HG03108 (cell line): ENCODE data around the gene TIFAB.

Experiments used
- ATAC-seq: cut with Tn5 transposase; IDR thresholded peaks from one replicate; pipeline ENCODE4 v1.9.1; 2021; ENCODE audit warnings: moderate library complexity; ENCODE audit not compliant: unreplicated experiment

TIFAB gene

DNA sequence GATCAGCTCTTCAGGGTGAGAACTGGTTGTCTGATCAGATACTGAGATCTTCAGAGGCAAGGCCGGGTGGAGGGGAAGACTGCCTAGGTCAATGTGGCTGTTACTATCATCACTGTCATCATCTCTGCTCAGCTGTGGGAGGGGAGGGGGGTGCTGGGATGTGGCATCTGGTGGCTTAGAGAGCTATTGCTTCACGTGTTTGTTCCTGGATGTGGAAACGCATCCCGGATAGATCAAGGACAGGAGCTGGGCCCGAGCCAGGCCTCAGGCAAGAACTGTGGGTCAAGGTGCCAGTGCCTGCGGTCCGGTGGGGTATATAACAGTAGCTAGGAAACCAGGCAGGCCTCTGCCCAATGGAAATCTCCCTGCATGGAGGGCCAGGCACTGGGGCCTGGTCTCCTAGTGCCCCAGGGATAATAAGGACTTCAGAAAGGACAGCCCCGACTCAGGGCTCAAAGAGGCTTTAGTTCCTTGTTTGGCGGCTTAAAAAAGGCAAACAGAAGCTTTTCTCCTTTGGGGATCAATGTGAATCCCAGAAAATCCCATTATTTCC is 30.3 kb upstream of the TIFAB start:
- ATAC-seq = no peak

DNA sequence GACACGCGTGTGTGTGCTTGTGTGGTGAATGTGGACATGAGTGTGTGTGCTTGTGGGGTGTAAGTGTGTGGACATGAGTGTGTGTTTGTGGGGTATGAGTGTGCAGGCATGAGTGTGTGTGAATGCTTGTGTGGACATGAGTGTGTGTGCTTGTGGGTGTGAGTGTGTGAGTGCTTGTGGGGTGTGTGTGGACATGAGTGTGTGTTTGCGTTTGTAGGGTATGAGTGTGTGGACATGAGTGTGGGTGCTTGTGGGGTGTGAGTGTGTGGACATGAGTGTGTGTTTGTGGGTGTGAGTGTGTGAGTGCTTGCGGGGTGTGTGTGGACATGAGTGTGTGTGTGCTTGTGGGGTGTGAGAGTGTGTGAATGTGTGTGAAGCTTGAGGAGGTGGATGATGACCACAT is 29.8 kb upstream of the TIFAB start:
- ATAC-seq = no peak

DNA sequence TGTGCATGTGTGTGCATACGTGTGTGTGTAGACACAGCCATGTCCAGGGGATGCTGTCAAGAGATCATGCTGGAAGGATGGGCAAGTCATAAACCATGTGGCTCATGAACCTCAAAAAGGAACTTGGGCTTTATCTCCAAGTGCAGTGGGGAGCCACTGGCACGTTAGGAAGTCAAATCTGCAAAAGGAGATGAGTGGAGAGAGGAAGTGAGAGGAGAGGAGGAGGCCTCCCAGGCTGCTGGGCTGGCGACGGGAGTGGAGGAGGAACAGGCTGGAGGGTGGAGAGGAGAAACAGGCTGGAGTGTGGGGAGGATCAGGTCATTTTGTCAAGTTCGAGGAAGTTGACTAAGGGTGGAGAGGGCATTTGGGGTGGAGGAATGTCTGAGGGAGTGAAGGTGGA is 29.2 kb upstream of the TIFAB start:
- no peak for ATAC-seq

DNA sequence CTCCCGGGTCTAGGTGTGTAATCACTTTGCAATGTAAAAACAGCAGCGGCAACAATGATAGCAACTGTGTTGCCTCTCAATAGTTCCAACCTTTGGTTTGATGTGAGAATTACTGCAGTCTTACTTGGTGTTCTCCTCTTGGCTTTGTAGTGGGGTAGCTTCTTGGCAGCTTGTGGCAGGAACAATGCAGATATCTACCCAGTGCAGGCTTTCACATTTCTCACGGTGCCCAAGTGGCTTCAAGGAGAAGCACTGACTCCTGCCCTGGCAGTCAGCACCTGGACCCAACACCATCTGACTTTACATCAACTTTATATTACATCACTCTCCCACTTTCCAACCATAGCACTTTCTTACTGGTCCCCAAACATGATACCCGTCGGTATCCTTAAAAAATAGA is 28.4 kb upstream of the TIFAB start:
- ATAC-seq = no peak

DNA sequence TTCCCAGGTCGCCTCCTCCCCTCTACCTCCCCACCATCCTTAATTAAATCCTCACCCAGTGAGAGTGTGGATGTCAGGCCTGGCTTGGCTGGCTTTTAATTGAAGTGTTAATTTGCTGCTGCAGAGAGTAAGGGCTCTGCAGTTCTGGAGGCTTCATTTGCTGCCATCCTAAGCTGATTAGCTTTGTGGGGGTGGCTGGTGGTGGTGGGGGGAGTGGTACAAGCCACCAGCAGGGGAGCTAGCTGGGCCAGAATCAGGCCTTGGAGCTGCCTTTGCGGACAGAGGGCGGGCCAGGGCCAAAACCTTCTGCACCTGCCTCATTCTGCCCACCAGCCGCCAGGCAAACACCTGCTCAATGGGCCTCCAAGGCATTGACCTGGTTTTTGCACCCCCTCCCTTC is 26.8 kb upstream of the TIFAB start:
- ATAC-seq = no peak

DNA sequence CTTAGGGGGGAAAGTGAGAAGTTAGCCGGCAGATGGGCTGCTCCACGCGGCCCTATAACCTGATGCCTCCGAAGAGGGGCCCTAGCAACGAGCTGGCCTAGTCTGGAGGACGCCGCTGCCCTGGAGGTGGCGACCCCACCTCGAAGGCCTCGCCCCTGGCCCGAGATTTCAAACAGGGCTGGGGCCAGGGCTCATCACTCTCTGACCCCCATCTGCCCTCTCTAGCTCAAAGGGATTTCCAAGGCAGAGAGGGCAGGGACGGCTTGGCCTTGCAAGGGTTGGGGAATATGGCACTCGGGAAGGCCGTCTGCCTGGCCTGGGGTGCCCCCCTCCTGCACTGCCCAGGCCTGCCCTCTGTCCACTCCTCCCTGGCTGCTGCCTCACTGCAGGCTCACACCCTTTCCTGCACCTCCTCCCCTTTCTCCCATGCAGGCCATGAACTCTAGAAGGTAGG is 25.5 kb upstream of the TIFAB start:
- ATAC-seq = no peak

DNA sequence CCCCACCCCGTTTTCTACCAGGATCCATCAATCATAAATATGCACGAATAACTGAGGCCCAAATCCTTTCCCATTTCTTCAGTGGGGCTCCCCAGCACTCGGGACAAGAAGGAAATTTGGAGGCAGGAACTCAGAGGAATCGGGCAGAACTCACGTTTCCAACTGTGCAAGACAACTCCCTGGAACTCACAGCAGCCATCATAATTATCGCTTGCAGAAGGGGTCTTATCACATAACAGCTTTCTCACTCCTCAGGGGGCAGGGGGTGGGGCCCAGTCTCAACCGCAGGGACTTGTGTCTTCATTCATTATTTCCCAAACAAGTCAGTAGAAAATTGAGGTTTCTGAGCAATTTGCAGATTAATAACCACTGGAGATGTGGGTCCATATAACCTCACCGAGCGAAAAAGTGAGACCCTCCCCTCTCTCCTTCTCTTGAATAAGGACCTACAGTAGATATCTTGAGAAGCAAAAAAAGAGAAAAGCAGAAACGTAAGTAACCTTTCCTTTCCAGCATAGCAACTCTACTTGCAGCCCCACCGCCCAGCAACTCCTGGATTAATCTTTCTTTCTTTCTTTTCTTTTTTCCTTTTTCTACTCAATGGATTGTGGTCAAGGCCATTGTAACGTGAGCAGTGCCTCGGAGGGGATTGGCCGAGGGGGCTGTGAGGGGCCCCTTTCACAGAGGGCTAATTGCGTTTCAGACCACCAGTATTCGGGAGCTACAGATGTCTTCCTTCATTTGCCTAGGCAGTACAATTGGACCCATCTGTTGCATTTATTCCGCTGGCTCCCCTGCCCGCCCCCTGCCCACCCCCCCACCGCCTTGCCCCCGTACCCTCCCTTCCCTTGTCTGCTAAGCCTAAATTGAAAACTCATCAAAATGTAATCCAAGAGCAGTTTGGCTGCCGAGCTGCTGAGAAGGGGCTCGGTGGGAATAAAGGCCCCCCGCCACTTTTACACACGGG is 24.7 kb upstream of the TIFAB start:
- ATAC-seq = no peak

DNA sequence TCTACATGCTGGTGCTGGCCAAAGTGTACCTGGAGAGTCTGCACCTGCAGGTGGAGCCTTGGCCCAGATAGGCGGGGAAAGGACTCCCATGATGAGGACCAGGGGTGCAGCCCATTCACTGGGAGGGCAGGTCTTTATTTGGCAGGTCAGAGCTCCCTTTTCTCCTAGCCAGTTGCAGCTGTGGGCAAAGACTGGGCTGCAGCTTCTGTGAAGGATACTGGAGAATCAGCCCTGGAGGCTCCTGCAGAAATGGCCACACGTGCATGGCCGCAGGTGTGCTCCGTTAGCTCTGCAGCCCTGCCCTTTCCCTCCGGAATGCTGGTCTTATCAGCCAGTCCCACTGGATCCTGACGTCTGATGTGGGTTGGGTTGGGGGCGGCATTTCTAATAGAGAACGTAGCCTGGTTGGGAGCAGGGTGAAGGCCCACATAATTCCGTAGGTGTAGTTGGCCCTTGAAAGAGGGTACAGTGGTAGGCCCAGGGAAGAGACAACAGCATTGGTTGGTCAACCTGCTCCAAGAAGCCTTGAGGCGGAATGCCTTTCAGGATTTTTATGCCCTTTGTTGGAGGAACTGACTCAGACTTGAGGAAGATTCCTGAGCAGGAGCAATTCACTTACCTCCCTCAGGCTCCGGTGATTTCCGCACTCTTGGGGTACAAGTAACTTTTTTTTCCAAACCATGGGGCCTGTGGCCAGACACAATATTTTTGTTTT is 22.0 kb upstream of the TIFAB start:
- no peak for ATAC-seq

DNA sequence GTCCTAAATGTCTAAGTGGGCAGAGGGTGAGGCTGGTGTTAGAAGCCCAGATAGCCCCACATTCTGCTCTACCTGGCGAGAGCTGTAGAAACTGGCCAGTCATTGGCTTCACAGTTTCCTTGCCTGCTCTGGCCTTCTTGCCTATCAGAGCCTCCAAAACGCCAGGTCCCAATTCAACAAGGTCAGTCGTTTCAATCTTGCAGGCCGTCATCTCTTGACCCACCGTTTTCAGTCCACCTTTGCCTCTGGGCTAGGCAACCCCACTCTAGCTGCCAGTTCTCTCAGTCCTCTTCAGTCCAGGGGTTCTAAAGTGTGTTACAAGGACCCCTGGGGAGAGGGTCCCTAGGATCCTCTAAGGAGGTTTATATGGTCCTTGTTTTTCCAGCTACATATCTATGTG is 20.0 kb upstream of the TIFAB start:
- no peak for ATAC-seq

DNA sequence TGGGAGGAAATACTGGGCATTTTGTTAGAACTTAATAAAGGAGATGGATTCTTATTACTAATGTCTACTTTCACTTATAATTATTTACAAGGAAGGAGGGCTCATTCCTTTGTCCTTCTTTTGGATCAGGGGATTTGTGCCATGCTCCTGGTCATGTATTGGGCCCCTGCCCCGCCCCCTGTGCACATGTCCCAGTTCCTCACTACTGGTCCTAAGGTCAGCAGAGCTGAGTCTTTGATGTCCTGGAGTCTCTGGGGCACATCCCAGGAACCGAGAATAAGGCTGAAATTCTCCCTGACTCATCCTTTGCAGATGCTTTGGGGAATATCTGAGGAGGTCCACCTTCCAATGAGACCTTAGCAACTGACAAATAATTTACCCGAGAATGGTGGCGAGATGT is 19.6 kb upstream of the TIFAB start:
- no peak for ATAC-seq

DNA sequence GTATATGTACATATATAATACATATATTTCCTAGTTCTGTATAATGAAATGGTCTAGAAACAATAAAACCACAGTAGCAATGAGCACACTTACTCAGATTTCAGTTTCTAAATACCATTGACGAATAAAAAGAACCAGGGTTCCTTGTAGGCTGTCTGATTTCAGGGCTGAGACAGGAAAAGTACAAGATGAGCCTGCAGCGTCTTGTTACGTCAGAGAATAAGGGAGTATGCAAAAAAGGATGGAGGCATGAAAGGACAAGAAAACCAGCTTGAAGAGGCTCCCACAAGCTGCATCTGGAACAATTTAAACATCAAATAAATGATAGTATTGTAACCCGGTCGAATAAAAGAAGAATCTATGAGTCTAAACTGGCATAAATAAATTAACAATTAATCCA is 17.8 kb upstream of the TIFAB start:
- ATAC-seq = no peak

DNA sequence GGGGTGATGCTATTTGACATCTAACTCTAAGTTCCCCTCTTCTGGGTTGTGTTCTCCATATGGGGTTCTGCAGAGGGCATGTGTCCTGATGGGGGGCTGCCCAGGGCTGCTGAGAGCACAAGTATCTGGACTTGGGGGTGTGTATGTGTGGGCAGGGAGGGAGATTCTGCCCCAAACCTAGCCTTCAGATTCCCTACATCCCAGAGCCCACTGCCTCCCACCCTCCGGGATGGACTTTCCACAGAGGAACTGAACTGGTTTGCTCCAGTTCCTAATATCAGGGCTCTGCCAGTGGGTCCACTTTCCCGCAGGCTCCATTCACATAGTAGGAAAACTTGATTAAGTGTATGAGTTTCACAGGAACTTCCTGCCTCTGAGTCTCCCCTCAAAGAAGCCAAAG is 16.4 kb upstream of the TIFAB start:
- ATAC-seq = no peak

DNA sequence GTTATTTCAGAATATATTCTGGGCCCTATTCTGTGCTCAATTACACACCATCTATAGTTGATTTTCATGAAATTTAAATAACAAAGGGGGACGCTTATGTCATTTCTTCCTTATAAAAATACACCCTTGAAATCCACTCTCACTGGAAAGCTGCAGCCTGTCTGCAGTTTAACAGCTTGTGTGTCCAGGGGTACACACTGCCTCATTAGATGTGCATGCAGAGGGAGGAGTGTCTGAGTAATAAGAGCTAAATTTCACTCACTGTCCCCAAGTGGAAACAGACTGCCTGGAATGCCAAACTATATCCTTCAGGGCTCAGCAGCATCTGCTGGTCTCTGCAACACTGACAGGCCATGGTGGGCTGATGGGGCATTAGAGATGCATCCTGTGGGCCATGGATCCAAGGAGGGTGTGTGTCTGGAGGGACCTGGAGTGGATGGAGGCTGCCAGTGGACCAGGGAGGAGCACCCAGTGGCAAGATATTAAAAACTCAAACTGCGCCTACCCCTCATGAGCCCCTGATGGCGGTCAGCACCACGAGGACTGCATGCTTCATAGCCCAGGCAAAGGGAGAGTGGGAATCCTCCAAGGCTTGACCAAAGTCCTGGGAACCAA is 15.8 kb upstream of the TIFAB start:
- ATAC-seq = no peak

DNA sequence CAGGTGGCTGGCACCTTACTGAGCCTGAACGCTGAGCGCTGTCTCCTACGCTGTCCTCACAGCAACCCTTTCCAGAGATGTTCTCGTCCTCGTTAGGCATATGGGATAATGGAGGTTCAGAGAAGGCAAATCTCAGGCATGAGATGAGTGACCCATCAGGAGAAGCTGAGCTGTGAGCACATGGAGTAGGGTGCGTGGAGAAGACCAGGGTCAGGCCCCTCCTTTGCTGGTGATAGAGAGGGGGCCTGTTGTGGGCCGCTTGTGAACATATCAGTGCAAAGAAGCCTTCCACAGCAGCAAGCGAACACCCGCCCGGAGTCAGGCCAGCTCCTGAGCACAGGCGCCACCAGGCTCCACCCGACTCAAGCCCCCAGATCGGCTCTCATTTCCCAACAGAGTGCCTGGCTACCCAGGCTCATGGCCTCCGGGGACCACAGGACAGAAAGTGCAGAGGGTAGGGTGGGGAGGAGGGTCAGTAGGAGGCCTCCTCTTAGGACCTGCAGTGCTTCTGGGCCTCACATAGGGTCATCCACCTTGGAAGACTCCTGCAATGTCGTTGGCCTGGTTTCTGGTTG is 15.0 kb upstream of the TIFAB start:
- ATAC-seq = no peak

DNA sequence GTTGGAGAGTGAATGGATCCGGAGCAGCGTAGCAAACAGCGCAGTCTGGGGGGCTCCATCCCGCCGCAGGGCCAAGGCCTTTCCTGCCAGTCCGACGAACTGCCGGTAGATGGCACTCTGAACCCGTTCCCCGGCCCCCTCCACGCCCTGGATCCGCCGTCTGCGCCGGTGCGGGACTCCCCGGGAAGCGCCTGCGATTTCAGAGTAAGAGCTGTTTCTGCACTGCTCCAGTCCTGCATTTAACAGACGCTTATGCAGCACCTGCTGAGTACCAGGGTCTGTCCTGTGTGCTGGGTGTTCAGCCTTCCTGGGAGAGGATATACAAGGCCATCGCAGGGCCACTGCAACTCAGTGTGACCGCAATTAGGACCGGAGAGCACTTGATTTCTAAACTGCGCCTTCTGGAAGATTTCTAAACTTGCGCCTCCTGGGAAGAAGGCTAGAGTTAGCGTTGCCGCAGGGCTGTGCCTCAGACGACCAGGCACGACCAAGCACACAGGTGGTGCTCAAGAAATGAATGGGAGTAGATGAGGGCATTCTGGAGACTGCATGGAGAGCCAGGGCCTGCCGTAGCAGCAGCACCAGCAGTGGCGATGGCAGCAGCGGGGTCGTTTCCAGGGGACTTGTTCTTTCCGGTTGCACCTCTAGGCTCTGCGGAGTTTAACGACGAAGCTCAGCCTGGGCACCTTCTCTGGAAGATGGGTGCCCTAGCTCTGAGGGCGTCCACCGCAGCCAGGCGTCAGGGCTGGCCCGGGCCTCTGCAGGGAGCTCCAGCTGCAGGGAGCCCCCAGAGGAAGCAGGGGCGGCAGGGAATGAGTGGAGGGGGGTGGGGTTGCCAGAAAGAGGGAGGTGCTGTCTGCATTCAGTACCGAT is 14.3 kb upstream of the TIFAB start:
- ATAC-seq = peak; percentile 49

DNA sequence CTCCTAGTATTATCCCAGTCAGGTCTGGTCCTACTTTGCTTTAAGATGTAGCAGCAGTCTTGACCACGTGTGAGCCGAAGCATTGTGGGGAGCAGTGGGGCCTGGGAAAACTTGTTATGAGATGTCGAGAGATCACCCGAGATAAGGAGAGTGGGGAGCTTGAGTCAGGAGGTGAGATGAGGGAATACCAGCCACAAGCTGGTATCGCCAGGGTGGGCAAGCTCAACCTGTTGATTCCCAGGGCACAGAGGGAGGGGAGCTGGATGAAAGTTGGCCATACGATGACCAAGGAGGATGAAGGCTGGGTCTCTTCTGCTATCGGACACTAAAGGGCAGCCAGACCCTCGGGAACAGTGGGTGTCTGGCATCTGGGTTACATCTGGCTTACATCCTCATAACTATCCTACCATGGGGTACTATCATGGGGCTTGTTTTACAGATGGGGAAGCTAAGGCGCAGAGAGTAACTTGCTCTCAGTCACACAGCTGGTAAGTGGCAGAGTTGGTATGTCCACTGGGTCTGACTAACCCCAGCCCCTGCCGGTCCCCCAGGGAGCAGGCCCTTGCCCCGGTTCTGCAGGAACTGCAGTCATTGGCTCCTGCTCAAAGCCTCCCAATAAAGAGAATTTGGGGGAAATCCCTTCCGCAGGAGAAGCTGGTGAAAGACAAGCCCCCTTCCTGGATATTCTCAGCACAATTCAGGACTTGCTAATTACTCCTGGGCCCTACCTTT is 13.4 kb upstream of the TIFAB start:
- no peak for ATAC-seq

DNA sequence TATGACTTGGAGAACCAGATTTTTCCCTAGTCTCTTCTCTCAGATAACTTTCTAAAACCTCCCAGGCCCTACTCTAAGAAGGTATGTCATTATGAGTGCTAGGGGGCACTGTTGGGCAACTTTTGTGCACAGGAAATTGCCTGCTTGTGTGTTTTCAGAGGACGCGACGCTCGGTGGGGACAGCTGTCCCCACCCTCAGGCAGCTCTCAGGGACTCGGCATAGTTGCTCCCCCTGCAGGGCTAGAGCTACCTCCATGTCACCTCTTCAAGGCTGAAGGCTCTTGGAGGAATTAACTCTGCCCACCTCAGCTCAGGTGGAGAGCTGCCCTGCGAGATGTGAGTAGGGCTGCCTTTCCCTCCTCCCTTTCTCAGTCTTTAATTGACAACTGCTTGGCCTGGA is 10.2 kb upstream of the TIFAB start:
- no peak for ATAC-seq

DNA sequence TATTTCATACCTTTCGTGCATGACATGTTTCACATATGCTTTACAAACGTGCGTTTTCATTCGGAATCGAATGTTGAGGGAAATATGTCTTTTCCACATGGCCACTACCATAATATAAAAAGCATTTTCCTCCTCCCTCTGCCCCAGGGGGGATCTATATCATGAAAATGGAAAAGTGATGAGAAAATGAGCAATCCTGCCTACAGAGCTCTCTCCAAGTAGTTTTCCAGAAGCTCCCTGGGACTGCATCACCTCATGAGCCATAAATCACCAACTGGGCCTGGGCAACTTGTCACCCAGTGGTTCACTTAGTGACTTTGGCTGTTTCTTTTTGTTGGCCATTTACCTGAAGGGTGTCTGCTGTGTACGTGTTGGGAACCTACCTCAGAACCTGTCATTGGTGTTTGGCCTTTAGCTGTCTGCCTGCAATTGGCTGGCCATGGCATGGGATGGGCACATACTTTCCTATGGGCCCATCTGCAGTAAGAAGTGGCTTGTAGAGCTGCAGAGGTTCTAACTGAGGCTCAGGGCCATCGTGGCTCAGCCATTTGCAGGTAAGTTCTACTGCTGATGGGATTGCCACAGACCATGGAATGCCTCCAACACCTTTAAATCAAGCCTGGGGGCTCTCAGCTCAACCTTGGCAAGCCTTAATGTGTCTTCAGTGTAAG is 9.5 kb upstream of the TIFAB start:
- no peak for ATAC-seq
